ENCODE results near the gene HIVEP3.

- TF ChIP-seq POLR2A (IDR thresholded peaks at IDR 0.05) (no peak), CTCF (IDR thresholded peaks at IDR 0.05) (no peak)
These were observed 453.0 kb downstream of the HIVEP3 start for GRCh38 chr1:41465741-41466140.
